ENCODE results near the gene SEPTIN12. TPM values are rescaled to one million over a fixed set of nuclear protein-coding genes. Genes with fewer than 3 reads are reported as not detected.

Gene SEPTIN12
- total and polyA plus RNA-seq, 2 of the 8 experiments (the other 6 are each of a cell fraction or from before 2014, with no cell fraction given): 0.24 TPM; not detected in 1

- Histone ChIP-seq H3K14ac (ENCODE audit: insufficient read length) (no peak overlapping the region), H2BK120ac (replicated peaks; ENCODE audit: low read depth, low read length) (no peak overlapping the region), H3K4me2 (ENCODE audit: insufficient read depth in 1 of 2, low read depth in 2 of 2, low read length in 2 of 2) (peak overlapping the region; percentile 64 to 67), H3K23me2 (ENCODE audit: low read depth, low read length) (peaks cover 8% of the 10 kb centered on the region; the same call in 1 of the 2 replicates), H3K56ac (replicated peaks; ENCODE audit: insufficient read length, low read depth, low read length) (no peak overlapping the region), H3K4me3 (ENCODE audit: extremely low read depth in 1 of 4, insufficient read depth in 2 of 4, low read depth in 3 of 4, low read length in 4 of 4) (peak overlapping the region; percentile 63 to 82 (median 78); a peak in 5 of 8 replicates), H3K4ac (replicated peaks; ENCODE audit: insufficient read length, low read depth, low read length) (no peak overlapping the region), H3K27me3 (replicated peaks in 1 of 4; ENCODE audit: control insufficient read depth in 3 of 4, extremely low read depth in 1 of 4, insufficient read depth in 3 of 4, low read length in 3 of 4) (no peaks in the 10 kb centered on the region), H3K4me1 (replicated peaks in 1 of 4; ENCODE audit: control insufficient read depth in 3 of 4, insufficient read depth in 4 of 4, low read length in 3 of 4) (peaks cover 0 to 14% (median 8%) of the 10 kb centered on the region in 4 experiments; a peak in 4 of 7 replicates), H4K20me1 (replicated peaks in 1 of 2; ENCODE audit: control insufficient read depth in 1 of 2, insufficient read depth in 2 of 2, low read length in 2 of 2) (peaks cover 0 to 7% of the 10 kb centered on the region in 2 experiments), H4K8ac (ENCODE audit: extremely low read depth, insufficient read depth, low read length) (no peak overlapping the region), H2BK15ac (ENCODE audit: low read length) (no peak overlapping the region), H4K91ac (replicated peaks; ENCODE audit: insufficient read length, low read length) (no peak overlapping the region), H2BK20ac (ENCODE audit: low read length) (no peak overlapping the region), H3K18ac (ENCODE audit: extremely low read depth, low read length) (no peak overlapping the region), H3K36me3 (ENCODE audit: control insufficient read depth in 2 of 4, insufficient read depth in 4 of 4, low read length in 3 of 4) (peaks cover 0 to 21% (median 8%) of the 10 kb centered on the region in 4 experiments; a peak in 6 of 8 replicates), H2BK5ac (ENCODE audit: low read depth, low read length) (no peak overlapping the region), H2AFZ (ENCODE audit: low read length) (no peak overlapping the region), H2BK12ac (ENCODE audit: low read depth, low read length) (no peak overlapping the region), H3K9me3 (ENCODE audit: insufficient read depth in 2 of 2, low read depth in 1 of 2, low read length in 1 of 2) (no peaks in the 10 kb centered on the region), H4K5ac (ENCODE audit: insufficient read length, low read depth, low read length) (no peak overlapping the region), H3K79me1 (ENCODE audit: low read depth, low read length) (no peaks in the 10 kb centered on the region), H3K79me2 (ENCODE audit: control insufficient read depth in 1 of 2, insufficient read depth in 2 of 2, low read length in 2 of 2) (no peaks in the 10 kb centered on the region), H3K9ac (replicated peaks in 1 of 4; ENCODE audit: extremely low read depth in 1 of 4, low read depth in 3 of 4, low read length in 3 of 4) (no peak overlapping the region; a peak in 1 of 7 replicates), H3K23ac (ENCODE audit: insufficient read length) (no peak overlapping the region), H2AK5ac (ENCODE audit: low read depth, low read length) (no peak overlapping the region), H3K27ac (ENCODE audit: low read depth, low read length) (no peak overlapping the region)
- FAIRE-seq (peak; percentile 13), DNase-seq (ENCODE audit: low read depth in 1 of 2, low spot score in 2 of 2) (no peak)
- CTCF ChIA-PET (ENCODE audit: partially characterized antibody): no interaction called here
- WGBS, 2 experiments (ENCODE audit: extremely low coverage in 1 of 2, insufficient coverage in 1 of 2, insufficient read length in 1 of 2, insufficient replicate concordance in 2 of 2, low coverage in 1 of 2, low lambda C conversion rate in 2 of 2, missing lambda C conversion rate in 1 of 2): 85% methylated on average over 8 of the region's 8 CpGs; no CpG with 5 or more reads in 1 of the 2 experiments
- POLR2A ChIA-PET (ENCODE audit: partially characterized antibody): interaction anchor here (1.0 to 2.9 kb wide), 9 partner anchors 9 to 112 kb away, joined by 3 to 21 read pairs (median 5); partner anchors contain the start of genes ANKS3, DNAAF8, SEPTIN12 and SMIM22
- TF ChIP-seq CTCF (IDR thresholded peaks at IDR 0.05; ENCODE audit: control extremely low read depth in 1 of 3, insufficient read depth in 1 of 3, low read depth in 1 of 3, low read length in 3 of 3): no peak
- TF ChIP-seq TEAD4 (IDR thresholded peaks at IDR 0.05; ENCODE audit: low read depth, low read length): no peak
- no peak for TF ChIP-seq KDM4A (IDR thresholded peaks at IDR 0.05; ENCODE audit: low read depth, low read length, severe bottlenecking)
- no peak for TF ChIP-seq YY1 (IDR thresholded peaks at IDR 0.05; ENCODE audit: low read depth, low read length)
- no peak for TF ChIP-seq CREB1 (IDR thresholded peaks at IDR 0.05)
- no peak for TF ChIP-seq GABPA (IDR thresholded peaks at IDR 0.05; ENCODE audit: borderline replicate concordance, insufficient read depth, low read length)
- TF ChIP-seq BRCA1 (IDR thresholded peaks at IDR 0.05; ENCODE audit: low read depth, low read length): no peak
- TF ChIP-seq ZNF274 (IDR thresholded peaks at IDR 0.05; ENCODE audit: borderline replicate concordance, extremely low read depth, low read length): no peak
- TF ChIP-seq E2F6 (IDR thresholded peaks at IDR 0.05): no peak
- TF ChIP-seq SRF (IDR thresholded peaks at IDR 0.05; ENCODE audit: low read depth, low read length): no peak
- no peak for TF ChIP-seq SP1 (IDR thresholded peaks at IDR 0.05; ENCODE audit: low read depth, low read length)
Observed at GRCh38 chr16:4803401-4803844, 15.3 kb upstream of the SEPTIN12 start.

Data from H1 (cell line).